GM23338 (cell line): ENCODE data around the gene SCAND1. TPM values are rescaled to one million over a fixed set of nuclear protein-coding genes. Genes with fewer than 3 reads are reported as not detected.

ENCODE experiments used
- ATAC-seq: fragments of 200-7000 bp; cut with Tn5 transposase; 3 replicates; pipeline ENCODE4 v1.9.1; 2020
- DNase-seq: peaks from one replicate; pipeline ENCODE4 v3.0.0-alpha.2; 2015; ENCODE audit warnings: low spot score
- H2AFZ ChIP-seq: fragments of 200-600 bp; sonication (generic); 2 replicates; pipeline ENCODE4 v1.8.0; 2016; ENCODE audit warnings: antibody characterized with exemption, mild to moderate bottlenecking, moderate library complexity
- H3F3A ChIP-seq: fragments of 200-600 bp; sonication (generic); replicated peaks from 2 replicates; pipeline ENCODE4 v1.8.0; 2017; ENCODE audit warnings: antibody characterized with exemption, mixed run types, low read depth
- H3K27ac ChIP-seq: fragments of 200-600 bp; sonication (generic); 2 replicates; pipeline ENCODE4 v1.6.1; 2016; ENCODE audit warnings: low read depth
- H3K27me3 ChIP-seq: fragments of 200-600 bp; sonication (generic); 2 replicates; pipeline ENCODE4 v1.8.0; 2016; ENCODE audit warnings: mild to moderate bottlenecking, mixed run types, moderate library complexity; ENCODE audit not compliant: insufficient read depth
- H3K36me3 ChIP-seq: fragments of 200-600 bp; sonication (generic); 2 replicates; pipeline ENCODE4 v1.8.0; 2016; ENCODE audit warnings: mild to moderate bottlenecking; ENCODE audit not compliant: insufficient read depth
- H3K4me1 ChIP-seq: fragments of 200-600 bp; sonication (generic); 2 replicates; pipeline ENCODE4 v1.8.0; 2016; ENCODE audit warnings: mild to moderate bottlenecking, moderate library complexity; ENCODE audit not compliant: insufficient read depth
- H3K4me2 ChIP-seq: fragments of 200-600 bp; sonication (generic); 2 replicates; pipeline ENCODE4 v1.7.1; 2017; ENCODE audit warnings: mixed run types
- H3K4me3 ChIP-seq: fragments of 200-600 bp; sonication (generic); 2 replicates; pipeline ENCODE4 v1.6.1; 2016; ENCODE audit warnings: mixed run types
- H3K79me2 ChIP-seq: fragments of 200-600 bp; sonication (generic); replicated peaks from 2 replicates; pipeline ENCODE4 v1.8.0; 2017; ENCODE audit warnings: mild to moderate bottlenecking; ENCODE audit not compliant: insufficient read depth
- H3K9me2 ChIP-seq: fragments of 200-600 bp; sonication (generic); 2 replicates; pipeline ENCODE4 v1.8.0; 2017; ENCODE audit not compliant: insufficient read depth
- H4K20me1 ChIP-seq: fragments of 200-600 bp; sonication (generic); replicated peaks from 2 replicates; pipeline ENCODE4 v1.8.0; 2017; ENCODE audit warnings: mild to moderate bottlenecking; ENCODE audit not compliant: insufficient read depth
- H3K27ac Mint-ChIP-seq: 2 replicates; pipeline ENCODE4 v1.8.0; 2020; ENCODE audit warnings: inconsistent platforms, mild to moderate bottlenecking, moderate library complexity, mixed read lengths
- H3K27me3 Mint-ChIP-seq: 3 replicates; pipeline ENCODE4 v1.8.0; 2022; ENCODE audit warnings: low read depth, mild to moderate bottlenecking, moderate library complexity, mixed read lengths, inconsistent platforms; ENCODE audit not compliant: insufficient read depth, poor library complexity
- H3K36me3 Mint-ChIP-seq: 3 replicates; pipeline ENCODE4 v1.8.0; 2021; ENCODE audit warnings: low read depth, mild to moderate bottlenecking, inconsistent platforms, moderate library complexity, mixed read lengths
- H3K4me1 Mint-ChIP-seq: 3 replicates; pipeline ENCODE4 v1.8.0; 2020; ENCODE audit warnings: mild to moderate bottlenecking, inconsistent platforms, mixed read lengths
- H3K4me3 Mint-ChIP-seq: 3 replicates; pipeline ENCODE4 v1.8.0; 2021; ENCODE audit warnings: moderate library complexity, mild to moderate bottlenecking, inconsistent platforms, mixed read lengths
- H3K9me3 Mint-ChIP-seq: 3 replicates; pipeline ENCODE4 v1.8.0; 2020; ENCODE audit warnings: moderate library complexity, mild to moderate bottlenecking, inconsistent platforms, mixed read lengths
- CREB1 ChIP-seq: fragments of 250-450 bp; sonication (Bioruptor Pico); IDR thresholded peaks from 2 replicates; pipeline ENCODE4 v1.5.0; 2020; ENCODE audit warnings: low read depth, mild to moderate bottlenecking, moderate library complexity
- EZH2 ChIP-seq: fragments of 200-600 bp; sonication (generic); IDR thresholded peaks from one replicate; pipeline ENCODE4 v1.8.0; 2017; ENCODE audit warnings: antibody characterized with exemption, mild to moderate bottlenecking, low read depth; ENCODE audit not compliant: unreplicated experiment
- EZH2phosphoT487 ChIP-seq: fragments of 200-600 bp; sonication (generic); IDR thresholded peaks from one replicate; pipeline ENCODE4 v1.8.1; 2018; ENCODE audit warnings: antibody characterized with exemption; ENCODE audit not compliant: unreplicated experiment
- NANOG ChIP-seq: IDR thresholded peaks from 2 replicates; pipeline ENCODE4 v1.6.1; 2016; ENCODE audit warnings: antibody characterized with exemption, borderline replicate concordance
- POLR2AphosphoS5 ChIP-seq: IDR thresholded peaks from 2 replicates; pipeline ENCODE4 v1.6.1; 2016; ENCODE audit warnings: antibody characterized with exemption, low read depth
- REST ChIP-seq: IDR thresholded peaks from one replicate; pipeline ENCODE4 v1.6.1; 2018; ENCODE audit warnings: antibody characterized with exemption; ENCODE audit not compliant: unreplicated experiment
- STAT1 ChIP-seq: IDR thresholded peaks from one replicate; pipeline ENCODE4 v1.6.1; 2016; ENCODE audit warnings: antibody characterized with exemption; ENCODE audit not compliant: unreplicated experiment
- ZNF114 ChIP-seq: fragments of 250-450 bp; sonication (Bioruptor Pico); IDR thresholded peaks from 2 replicates; pipeline ENCODE4 v1.5.0; 2020; ENCODE audit warnings: mild to moderate bottlenecking, moderate library complexity
- polyA plus RNA-seq: library from polyadenylated mRNA; unstranded; fragments of >200 nt; fragmentation: Nextera tagmentation; extraction: Ambion mirVana; gene quantifications from 2 replicates; pipeline ENCODE4 v1.2.1, GENCODE V29; 2016
- small RNA-seq: library from RNA; depleted of rRNA; stranded (forward); fragments of <200 nt; gene quantifications from one replicate; pipeline ENCODE3, GENCODE V24; 2014; ENCODE audit warnings: low replicate concordance
- total RNA-seq: library from RNA; depleted of rRNA; stranded (reverse); fragments of >200 nt; shearing (Covaris generic); gene quantifications from 2 replicates; pipeline ENCODE4 v1.2.3, GENCODE V29; 2014; rRNA removed

Gene SCAND1
- total and polyA plus RNA-seq, 2 experiments from 2014 or later, result 118 to 245 TPM

DNA sequence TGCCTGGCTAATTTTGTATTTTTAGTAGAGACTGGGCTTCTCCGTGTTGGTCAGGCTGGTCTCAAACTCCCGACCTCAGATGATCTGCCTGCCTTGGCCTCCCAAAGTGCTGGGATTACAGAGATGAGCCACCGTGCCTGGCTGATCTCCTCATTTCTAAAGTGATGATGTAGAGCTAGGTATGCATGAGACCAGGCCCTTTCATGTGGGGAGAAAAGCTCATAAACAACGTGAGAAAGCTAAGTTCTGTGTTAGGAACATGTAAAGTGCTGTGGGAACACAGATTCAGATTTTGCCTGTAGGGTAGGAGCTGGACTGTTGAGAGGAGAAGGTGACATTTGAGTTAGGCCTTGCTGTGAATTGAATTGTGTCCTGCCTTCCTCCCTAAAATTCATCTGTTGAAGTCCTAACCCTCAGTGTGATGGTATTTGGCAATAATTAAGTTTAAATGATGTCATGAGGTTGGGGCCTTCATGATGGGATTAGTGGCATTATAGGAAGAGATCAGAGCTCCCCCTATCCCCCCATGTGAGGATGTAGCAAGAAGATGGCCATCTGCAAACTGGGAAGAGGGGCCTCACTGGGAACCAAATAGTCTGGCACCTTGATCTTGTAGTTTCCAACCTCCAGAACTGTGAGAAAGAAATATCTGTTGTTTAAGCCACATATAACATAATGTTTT lies 49.2 kb downstream of the SCAND1 start:
- H3K4me2 ChIP-seq, result no peak overlapping the region
- H3K4me1 ChIP-seq, result peaks cover 18% of the 10 kb centered on the region
- H3K4me3 ChIP-seq, result no peak overlapping the region
- Mint-ChIP-seq H3K4me3 (no peak overlapping the region), H3K4me1 (peaks cover 28% of the 10 kb centered on the region), H3K36me3 (peaks cover 28% of the 10 kb centered on the region), H3K9me3 (peaks cover 2% of the 10 kb centered on the region; the same call in 1 of the 3 replicates), H3K27me3 (peaks cover 5% of the 10 kb centered on the region), H3K27ac (no peak overlapping the region)
- no peak for TF ChIP-seq EZH2phosphoT487
- no peak for TF ChIP-seq ZNF114 (CRISPR knock-in tag)
- H3K9me2 ChIP-seq, result no peaks in the 10 kb centered on the region
- no peak overlapping the region for H3K27ac ChIP-seq
- no peaks in the 10 kb centered on the region for H3K36me3 ChIP-seq
- ATAC-seq, result no peak
- H2AFZ ChIP-seq, result no peak overlapping the region
- H3K27me3 ChIP-seq, result no peaks in the 10 kb centered on the region
- DNase-seq, result no peak
- H3F3A ChIP-seq, result no peaks in the 10 kb centered on the region
- 0 out of 2 replicates have a peak, but pooled peaks cover 2% of the 10 kb centered on the region for H4K20me1 ChIP-seq
- H3K79me2 ChIP-seq, result no peaks in the 10 kb centered on the region; the same call in 1 of the 2 replicates

DNA sequence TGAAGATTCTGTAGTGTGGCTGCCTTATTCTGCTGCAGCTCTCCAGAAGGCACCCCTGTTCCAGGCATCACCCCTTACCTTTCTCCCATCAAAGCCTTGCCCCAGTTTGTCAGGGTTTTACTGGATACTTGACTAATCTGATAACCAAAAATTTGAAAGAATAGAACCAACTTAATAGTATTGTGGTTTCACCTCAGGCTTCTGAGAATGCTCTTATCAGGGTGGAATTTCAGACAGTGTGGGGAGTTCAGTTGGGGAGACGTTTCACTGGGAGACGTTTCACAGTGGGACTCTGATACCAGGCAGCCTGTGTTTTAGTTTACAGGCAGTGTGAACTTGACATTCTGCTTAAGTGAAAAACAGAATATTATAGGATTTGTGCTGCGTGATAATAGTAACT lies 50.5 kb downstream of the SCAND1 start:
- no peak overlapping the region for H2AFZ ChIP-seq
- H3K27ac ChIP-seq, result no peak overlapping the region
- H3K36me3 ChIP-seq, result no peaks in the 10 kb centered on the region
- peaks cover 5% of the 10 kb centered on the region for H3K27me3 Mint-ChIP-seq
- H3K4me1 Mint-ChIP-seq, result peaks cover 25% of the 10 kb centered on the region
- no peaks in the 10 kb centered on the region for H3K27me3 ChIP-seq
- H4K20me1 ChIP-seq, result 0 out of 2 replicates have a peak, but pooled peaks cover 2% of the 10 kb centered on the region
- H3F3A ChIP-seq, result no peaks in the 10 kb centered on the region
- no peak overlapping the region for H3K4me3 Mint-ChIP-seq
- no peak overlapping the region for H3K4me2 ChIP-seq
- DNase-seq (no peak), ATAC-seq (no peak)
- peaks cover 28% of the 10 kb centered on the region for H3K36me3 Mint-ChIP-seq
- H3K4me1 ChIP-seq, result peaks cover 18% of the 10 kb centered on the region
- H3K4me3 ChIP-seq, result no peak overlapping the region
- H3K9me3 Mint-ChIP-seq, result peaks cover 2% of the 10 kb centered on the region; the same call in 1 of the 3 replicates
- no peaks in the 10 kb centered on the region; the same call in 1 of the 2 replicates for H3K79me2 ChIP-seq
- no peaks in the 10 kb centered on the region for H3K9me2 ChIP-seq
- H3K27ac Mint-ChIP-seq, result no peak overlapping the region
- no peak for TF ChIP-seq REST
- no peak for TF ChIP-seq STAT1
- no peak for TF ChIP-seq POLR2AphosphoS5
- no peak for TF ChIP-seq EZH2
- TF ChIP-seq NANOG, result no peak
- no peak for TF ChIP-seq CREB1 (CRISPR knock-in tag)
- no peak for TF ChIP-seq ZNF114 (CRISPR knock-in tag)

Small RNA genes within 50 kb of the gene (small RNA-seq; reads per million reads assigned to genes)
- gene RNU6-937P, result not detected

Other genes starting within 250 kb of the SCAND1 start
- gene RBM39, start 212.2 kb downstream of the SCAND1 start, total RNA-seq, result 248 and 259 TPM in 2 replicates
- 413 and 420 TPM in 2 replicates for gene RBM39, start 212.2 kb downstream of the SCAND1 start, polyA plus RNA-seq
- 56.6 and 71.8 TPM in 2 replicates for gene PHF20, start 182.5 kb downstream of the SCAND1 start, total RNA-seq
- gene PHF20, start 182.5 kb downstream of the SCAND1 start, polyA plus RNA-seq, result 103 TPM in 2 replicates
- 2.7 TPM in 1 of 2 replicates, not detected in the other for gene CNBD2, start 14.1 kb upstream of the SCAND1 start, total RNA-seq
- not detected in 2 replicates for gene CNBD2, start 14.1 kb upstream of the SCAND1 start, polyA plus RNA-seq
- 33.1 and 48.7 TPM in 2 replicates for gene EPB41L1, start 200.2 kb upstream of the SCAND1 start, total RNA-seq
- 24.1 and 29.9 TPM in 2 replicates for gene EPB41L1, start 200.2 kb upstream of the SCAND1 start, polyA plus RNA-seq